ENCODE measurements around the gene LAIR2. TPM values are rescaled to one million over a fixed set of nuclear protein-coding genes. Genes with fewer than 3 reads are reported as not detected.
A peak's percentile ranks its signal among the peaks of the same experiment; 100 is the strongest.

LAIR2 gene
- total and polyA plus RNA-seq, 2 of the 13 experiments (the other 11 are each of a cell fraction or from before 2014, with no cell fraction given) = 1.3 to 1.9 TPM

- peaks cover 12% of the 10 kb centered on the region for H3K79me2 ChIP-seq (ENCODE audit: insufficient read depth, low read length)
- H3K9me3 ChIP-seq (ENCODE audit: low read length) = no peaks in the 10 kb centered on the region
- peaks cover 28 to 52% of the 10 kb centered on the region in 2 experiments for H3K36me3 ChIP-seq (replicated peaks in 1 of 2; ENCODE audit: control insufficient read depth in 1 of 2, insufficient read depth in 2 of 2, low read length in 2 of 2)
- H3K4me3 ChIP-seq (replicated peaks in 1 of 3; ENCODE audit: insufficient read depth in 1 of 3, low read depth in 2 of 3, low read length in 3 of 3) = no peak overlapping the region
- FAIRE-seq (no peak), DNase-seq (ENCODE audit: low spot score) (no peak), ATAC-seq (no peak)
- no peaks in the 10 kb centered on the region for H3K27me3 ChIP-seq (ENCODE audit: control insufficient read depth in 1 of 2, insufficient read depth in 2 of 2, low read length in 2 of 2)
- BruUV-seq (replicated peaks) = no TSS peak
- WGBS (ENCODE audit: low lambda C conversion rate) = 97% methylated on average over 12 of the region's 39 CpGs
- no peak overlapping the region for H3K9ac ChIP-seq (ENCODE audit: insufficient read depth, low read depth, low read length)
- H4K20me1 ChIP-seq (ENCODE audit: insufficient read depth, low read length) = peaks cover 10% of the 10 kb centered on the region; the same call in 1 of the 2 replicates
- H3K27ac ChIP-seq (ENCODE audit: extremely low read length, insufficient read depth, low read length) = no peak overlapping the region
- H3K4me2 ChIP-seq (ENCODE audit: low read depth, low read length) = no peak overlapping the region
- in situ Hi-C loops (cut with HindIII; ENCODE audit: extremely low pct_ligation_motif_present, low pct_unique_long_range_greater_than_20kb) = no loop called here
- H2AFZ ChIP-seq (ENCODE audit: low read length) = no peak overlapping the region
- ChIA-PET POLR2A (interaction anchor here (1.0 to 3.5 kb wide), 3 partner anchors 12 to 40 kb away, joined by 3 to 32 read pairs (median 18); partner anchors contain the start of genes CDC42EP5 and LENG8), CTCF (ENCODE audit: low intra/inter-chr PET ratio, low total read pairs) (no interaction called here)
- H3K4me1 ChIP-seq (ENCODE audit: insufficient read depth, low read length) = peaks cover 21% of the 10 kb centered on the region
- intact Hi-C loops (cut with micrococcal nuclease; ENCODE audit: unreplicated experiment) = no loop called here
- TF ChIP-seq ZNF792 (CRISPR knock-in tag; IDR thresholded peaks at IDR 0.05) (no peak), ZNF879 (CRISPR knock-in tag; IDR thresholded peaks at IDR 0.05) (no peak), POLR2A (IDR thresholded peaks at IDR 0.05; ENCODE audit: insufficient read depth in 1 of 2, low read depth in 2 of 2, low read length in 2 of 2) (0 out of 4 replicates have a peak, but pooled peaks of 1 of the 2 experiments have one; percentile 19), ZNF274 (CRISPR knock-in tag; IDR thresholded peaks at IDR 0.05) (no peak), IRF9 (CRISPR knock-in tag; IDR thresholded peaks at IDR 0.05; ENCODE audit: borderline replicate concordance) (no peak), TAF15 (IDR thresholded peaks at IDR 0.05; ENCODE audit: low read depth, low read length, poor library complexity, severe bottlenecking) (no peak), SMARCC2 (IDR thresholded peaks at IDR 0.05) (no peak), AGO2 (optimal IDR thresholded peaks at IDR 0.05; ENCODE audit: low read depth, low read length) (peak; percentile 89), RBFOX2 (IDR thresholded peaks at IDR 0.05; ENCODE audit: low read depth, low read length) (peak; percentile 73), ZNF737 (CRISPR knock-in tag; IDR thresholded peaks at IDR 0.05; ENCODE audit: borderline replicate concordance) (no peak), AKAP8 (CRISPR knock-in tag; IDR thresholded peaks at IDR 0.05) (0 out of 2 replicates have a peak, but pooled peaks have one; percentile 8), PHB2 (IDR thresholded peaks at IDR 0.05; ENCODE audit: partially characterized antibody) (no peak), ZNF615 (CRISPR knock-in tag; IDR thresholded peaks at IDR 0.05; ENCODE audit: borderline replicate concordance) (no peak), CENPT (CRISPR knock-in tag; IDR thresholded peaks at IDR 0.05; ENCODE audit: low read depth) (0 out of 2 replicates have a peak, but pooled peaks have one; percentile 7), HOMEZ (CRISPR knock-in tag; IDR thresholded peaks at IDR 0.05; ENCODE audit: low read depth) (no peak), ZNF800 (CRISPR knock-in tag; IDR thresholded peaks at IDR 0.05) (no peak), ZKSCAN8 (CRISPR knock-in tag; IDR thresholded peaks at IDR 0.05; ENCODE audit: borderline replicate concordance) (no peak), IKZF4 (CRISPR knock-in tag; IDR thresholded peaks at IDR 0.05; ENCODE audit: borderline replicate concordance, low read depth, not compliant biosample characterization) (no peak), AHR (CRISPR knock-in tag; IDR thresholded peaks at IDR 0.05) (no peak), AGO1 (IDR thresholded peaks at IDR 0.05; ENCODE audit: low read depth, low read length, poor library complexity, severe bottlenecking) (peak; percentile 66), MEF2D (CRISPR knock-in tag; IDR thresholded peaks at IDR 0.05) (no peak)
Observed at GRCh38 chr19:54460230-54461005, 42.2 kb upstream of the LAIR2 start.
